ENCODE results near the gene ZHX3.

The ZHX3 gene

GRCh38 chr20:41187668-41188067 is 129.9 kb downstream of the ZHX3 start:
- Mint-ChIP-seq H3K36me3 (peaks cover 13% of the 10 kb centered on the region), H3K9me3 (peaks cover 14% of the 10 kb centered on the region), H3K27ac (no peak overlapping the region), H3K27me3 (no peaks in the 10 kb centered on the region), H3K4me3 (no peak overlapping the region), H3K4me1 (no peaks in the 10 kb centered on the region)
- no peak for ATAC-seq (ENCODE audit: low read depth)
- no peak for DNase-seq (ENCODE audit: low spot score in 2 of 2)

DNA sequence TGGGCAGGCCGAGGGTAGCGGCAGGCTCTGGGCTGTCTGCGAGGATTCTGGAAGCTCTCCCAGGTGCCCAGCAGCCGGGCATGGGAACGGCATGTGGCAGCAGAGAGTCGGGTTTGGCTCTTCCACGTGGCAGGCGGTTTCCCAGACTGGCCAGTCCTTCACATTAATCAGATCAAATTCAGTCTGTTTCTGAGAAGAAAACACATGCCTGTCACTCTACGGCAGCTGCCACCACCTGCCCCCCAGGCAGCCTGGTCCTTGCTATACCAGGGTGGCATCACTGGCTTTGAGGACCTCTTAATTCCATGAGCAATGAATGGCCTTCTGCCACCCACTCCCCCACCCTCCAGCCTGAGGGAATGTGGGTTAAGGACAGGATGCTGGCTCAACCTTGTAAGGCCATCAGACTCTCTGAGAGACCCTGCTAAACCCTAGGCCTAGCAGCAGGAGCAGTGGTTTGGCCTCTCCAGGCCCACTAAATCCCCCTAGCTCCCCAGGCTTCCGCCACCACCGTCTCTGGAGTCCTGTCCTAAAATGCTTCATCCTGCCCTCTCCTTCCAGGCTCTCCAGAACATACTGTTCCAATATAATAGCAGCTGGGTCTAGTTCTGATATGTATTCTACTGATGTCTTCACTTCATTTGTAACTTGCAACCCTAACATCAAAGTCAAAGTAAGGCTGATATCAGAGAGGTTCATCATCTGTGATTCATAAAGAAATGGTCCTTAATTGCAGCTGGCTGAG is 132.3 kb downstream of the ZHX3 start:
- no peak for ATAC-seq (ENCODE audit: low read depth)
- H3K27ac Mint-ChIP-seq, result no peak overlapping the region

GRCh38 chr20:41183831-41184230 is 133.7 kb downstream of the ZHX3 start:
- no peaks in the 10 kb centered on the region for H3K4me1 Mint-ChIP-seq
- DNase-seq (ENCODE audit: low spot score in 2 of 2), result no peak
- H3K27ac Mint-ChIP-seq, result no peak overlapping the region
- H3K4me3 Mint-ChIP-seq, result no peak overlapping the region
- H3K27me3 Mint-ChIP-seq, result no peaks in the 10 kb centered on the region
- ATAC-seq (ENCODE audit: low read depth), result no peak
- peaks cover 2% of the 10 kb centered on the region for H3K36me3 Mint-ChIP-seq
- H3K9me3 Mint-ChIP-seq, result peaks cover 4% of the 10 kb centered on the region

More for the DNA sequence above, 132.3 kb downstream of the ZHX3 start:
- peaks cover 7% of the 10 kb centered on the region for H3K9me3 Mint-ChIP-seq
- peaks cover 2% of the 10 kb centered on the region for H3K36me3 Mint-ChIP-seq
- no peaks in the 10 kb centered on the region for H3K4me1 Mint-ChIP-seq
- H3K4me3 Mint-ChIP-seq, result no peak overlapping the region
- no peaks in the 10 kb centered on the region for H3K27me3 Mint-ChIP-seq
- DNase-seq (ENCODE audit: low spot score in 2 of 2), result no peak

- DNase-seq (ENCODE audit: low spot score in 2 of 2), result peak in 1 of 2 donors; percentile 2
- Mint-ChIP-seq H3K4me1 (no peaks in the 10 kb centered on the region), H3K27me3 (no peaks in the 10 kb centered on the region), H3K4me3 (no peak overlapping the region), H3K27ac (no peak overlapping the region), H3K36me3 (no peaks in the 10 kb centered on the region), H3K9me3 (peaks cover 2% of the 10 kb centered on the region)
- no peak for ATAC-seq (ENCODE audit: low read depth)
Observed at GRCh38 chr20:41183391-41183790, 134.1 kb downstream of the ZHX3 start.

GRCh38 chr20:41182296-41183212 is 135.0 kb downstream of the ZHX3 start:
- H3K9me3 Mint-ChIP-seq, result no peaks in the 10 kb centered on the region
- no peak overlapping the region for H3K27ac Mint-ChIP-seq
- DNase-seq (ENCODE audit: low spot score in 2 of 2), result peak in 1 of 2 donors; percentile 1
- H3K36me3 Mint-ChIP-seq, result no peaks in the 10 kb centered on the region
- no peak for ATAC-seq (ENCODE audit: low read depth)
- H3K4me3 Mint-ChIP-seq, result no peak overlapping the region
- H3K27me3 Mint-ChIP-seq, result no peaks in the 10 kb centered on the region
- no peaks in the 10 kb centered on the region for H3K4me1 Mint-ChIP-seq

- no peaks in the 10 kb centered on the region for H3K9me3 Mint-ChIP-seq
- H3K4me3 Mint-ChIP-seq, result no peak overlapping the region
- peak in 1 of 2 donors; percentile 3 for DNase-seq (ENCODE audit: low spot score in 2 of 2)
- no peaks in the 10 kb centered on the region for H3K36me3 Mint-ChIP-seq
- no peaks in the 10 kb centered on the region for H3K27me3 Mint-ChIP-seq
- ATAC-seq (ENCODE audit: low read depth), result no peak
- H3K27ac Mint-ChIP-seq, result no peak overlapping the region
- no peaks in the 10 kb centered on the region for H3K4me1 Mint-ChIP-seq
Observed at GRCh38 chr20:41181567-41181966, 136.0 kb downstream of the ZHX3 start.

DNA sequence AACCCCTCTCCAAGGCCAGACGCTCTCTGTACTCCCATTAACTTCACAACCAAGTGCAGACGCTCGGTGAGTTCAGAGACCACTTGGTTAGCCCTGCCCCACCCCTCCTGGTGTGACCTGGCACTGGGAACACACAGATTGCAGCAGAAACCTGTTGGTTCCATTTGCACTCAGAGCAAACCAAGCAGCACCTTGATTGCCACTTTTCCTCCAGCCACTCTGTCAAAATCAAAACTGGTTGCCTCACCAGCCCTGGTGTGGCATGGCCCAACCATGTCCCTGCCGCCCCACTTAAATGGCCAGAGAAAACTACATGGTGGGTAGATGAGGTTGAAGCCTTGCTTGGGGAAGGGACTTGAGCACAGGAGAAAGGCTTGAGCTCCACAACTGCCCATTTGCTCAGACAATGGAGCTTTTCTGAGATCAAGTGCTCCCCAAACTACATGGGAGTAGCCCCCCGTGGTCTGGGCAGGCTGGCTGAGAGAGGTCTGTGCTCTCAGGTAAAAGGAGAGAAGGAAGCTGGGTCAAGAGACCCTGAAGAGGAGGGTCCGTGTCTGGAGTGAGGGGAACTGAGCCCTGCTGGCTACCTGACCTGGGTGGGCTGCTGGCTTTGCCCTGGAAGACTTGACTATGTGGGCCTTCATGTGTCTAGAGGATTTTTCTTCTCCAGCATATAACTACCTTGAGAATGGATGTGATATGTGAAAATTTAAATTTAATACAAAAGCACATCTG is 136.8 kb downstream of the ZHX3 start:
- Mint-ChIP-seq H3K27ac (no peak overlapping the region), H3K36me3 (no peaks in the 10 kb centered on the region), H3K27me3 (no peaks in the 10 kb centered on the region), H3K4me1 (no peaks in the 10 kb centered on the region), H3K9me3 (no peaks in the 10 kb centered on the region), H3K4me3 (no peak overlapping the region)
- DNase-seq (ENCODE audit: low spot score in 2 of 2) (no peak), ATAC-seq (ENCODE audit: low read depth) (no peak)

- peak in 1 of 2 donors; percentile 5 for DNase-seq (ENCODE audit: low spot score in 2 of 2)
- H3K27ac Mint-ChIP-seq, result no peak overlapping the region
Observed at GRCh38 chr20:41179961-41180360, 137.6 kb downstream of the ZHX3 start.

GRCh38 chr20:41178904-41179432 is 138.6 kb downstream of the ZHX3 start:
- ATAC-seq (ENCODE audit: low read depth), result no peak
- Mint-ChIP-seq H3K27ac (no peak overlapping the region), H3K9me3 (no peaks in the 10 kb centered on the region), H3K36me3 (peaks cover 1% of the 10 kb centered on the region), H3K4me1 (no peaks in the 10 kb centered on the region), H3K27me3 (no peaks in the 10 kb centered on the region), H3K4me3 (no peak overlapping the region)
- peak in 1 of 2 donors; percentile 3 for DNase-seq (ENCODE audit: low spot score in 2 of 2)

More at GRCh38 chr20:41179961-41180360, 137.6 kb downstream of the ZHX3 start:
- H3K27me3 Mint-ChIP-seq, result no peaks in the 10 kb centered on the region
- ATAC-seq (ENCODE audit: low read depth), result no peak
- no peak overlapping the region for H3K4me3 Mint-ChIP-seq
- no peaks in the 10 kb centered on the region for H3K9me3 Mint-ChIP-seq
- H3K4me1 Mint-ChIP-seq, result no peaks in the 10 kb centered on the region
- H3K36me3 Mint-ChIP-seq, result no peaks in the 10 kb centered on the region

DNA sequence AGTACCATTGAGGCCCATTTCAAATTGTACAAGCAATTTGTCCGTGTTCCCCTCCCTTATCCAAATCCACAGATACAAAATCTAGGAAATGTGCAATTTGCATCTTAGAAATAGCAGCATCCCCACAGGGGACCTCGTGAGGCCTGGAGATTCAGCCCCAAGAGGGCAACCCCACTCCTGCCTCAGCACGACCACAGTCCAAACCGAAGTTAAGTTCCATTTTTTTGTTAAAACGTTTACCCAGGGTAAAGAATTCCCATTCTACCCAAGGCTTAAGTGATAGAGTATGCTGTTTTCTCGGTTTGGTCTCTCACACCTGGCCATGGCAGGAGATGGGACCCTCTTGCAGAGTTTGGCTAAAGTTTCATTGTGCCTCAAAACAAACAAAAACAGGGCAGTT is 139.0 kb downstream of the ZHX3 start:
- H3K36me3 Mint-ChIP-seq, result peaks cover 3% of the 10 kb centered on the region
- peak in 1 of 2 donors; percentile 5 for DNase-seq (ENCODE audit: low spot score in 2 of 2)

GRCh38 chr20:41177636-41178035 is 139.9 kb downstream of the ZHX3 start:
- Mint-ChIP-seq H3K9me3 (no peaks in the 10 kb centered on the region), H3K27me3 (no peaks in the 10 kb centered on the region), H3K4me3 (no peak overlapping the region), H3K36me3 (peaks cover 3% of the 10 kb centered on the region), H3K27ac (no peak overlapping the region), H3K4me1 (no peaks in the 10 kb centered on the region)
- DNase-seq (ENCODE audit: low spot score in 2 of 2) (no peak), ATAC-seq (ENCODE audit: low read depth) (no peak)

More for the DNA sequence above, 139.0 kb downstream of the ZHX3 start:
- H3K27ac Mint-ChIP-seq, result no peak overlapping the region
- no peaks in the 10 kb centered on the region for H3K9me3 Mint-ChIP-seq
- ATAC-seq (ENCODE audit: low read depth), result no peak
- H3K4me3 Mint-ChIP-seq, result no peak overlapping the region
- no peaks in the 10 kb centered on the region for H3K4me1 Mint-ChIP-seq
- no peaks in the 10 kb centered on the region for H3K27me3 Mint-ChIP-seq

- Mint-ChIP-seq H3K27me3 (no peaks in the 10 kb centered on the region), H3K9me3 (no peaks in the 10 kb centered on the region), H3K4me1 (no peaks in the 10 kb centered on the region), H3K4me3 (no peak overlapping the region), H3K36me3 (peaks cover 4% of the 10 kb centered on the region), H3K27ac (no peak overlapping the region)
- ATAC-seq (ENCODE audit: low read depth), result no peak
- DNase-seq (ENCODE audit: low spot score in 2 of 2), result peak in 1 of 2 donors; percentile 7
Observed at GRCh38 chr20:41176711-41177552, 140.6 kb downstream of the ZHX3 start.

DNA sequence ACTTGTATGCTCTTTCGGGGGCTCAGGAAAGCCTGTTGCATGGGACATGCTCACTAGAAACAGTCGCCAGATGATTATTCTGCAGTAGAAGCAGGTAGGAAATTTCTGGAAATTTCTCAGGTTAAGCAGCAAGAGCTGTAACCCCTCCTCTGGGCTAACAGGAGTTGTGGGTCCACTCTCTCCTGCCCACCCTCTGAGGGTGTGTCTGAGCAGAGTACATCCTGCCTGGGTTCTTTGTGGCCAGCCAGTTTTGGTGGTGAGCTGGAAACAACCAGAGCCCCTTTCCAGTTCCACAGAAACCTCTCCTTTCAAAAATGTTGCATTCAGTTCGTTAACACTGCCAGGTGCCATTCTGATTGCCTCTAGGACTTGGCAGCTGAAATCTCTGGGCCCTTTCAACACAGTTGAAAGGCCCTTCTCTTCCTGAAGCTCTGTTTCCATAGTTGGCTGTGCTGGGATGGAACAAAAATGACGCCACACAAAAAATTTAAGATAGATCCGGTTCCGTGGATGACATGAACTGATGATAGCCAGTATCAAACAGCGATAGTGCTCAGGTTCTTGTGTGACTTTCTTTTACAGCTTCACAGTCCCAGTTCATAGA is 141.7 kb downstream of the ZHX3 start:
- H3K4me3 Mint-ChIP-seq, result no peak overlapping the region
- no peaks in the 10 kb centered on the region for H3K4me1 Mint-ChIP-seq
- H3K36me3 Mint-ChIP-seq, result peaks cover 12% of the 10 kb centered on the region
- H3K27ac Mint-ChIP-seq, result no peak overlapping the region
- no peak for ATAC-seq (ENCODE audit: low read depth)
- no peaks in the 10 kb centered on the region for H3K27me3 Mint-ChIP-seq
- peak in 1 of 2 donors; percentile 4 for DNase-seq (ENCODE audit: low spot score in 2 of 2)
- no peaks in the 10 kb centered on the region for H3K9me3 Mint-ChIP-seq

Data from memory B cell (primary cell).